Measurements from ENCODE around the gene BTBD8. TPM values are rescaled to one million over a fixed set of nuclear protein-coding genes. Genes with fewer than 3 reads are reported as not detected.

The BTBD8 gene
- polyA plus RNA-seq, 1 donor from 2014 or later, result 0.93 TPM

DNA sequence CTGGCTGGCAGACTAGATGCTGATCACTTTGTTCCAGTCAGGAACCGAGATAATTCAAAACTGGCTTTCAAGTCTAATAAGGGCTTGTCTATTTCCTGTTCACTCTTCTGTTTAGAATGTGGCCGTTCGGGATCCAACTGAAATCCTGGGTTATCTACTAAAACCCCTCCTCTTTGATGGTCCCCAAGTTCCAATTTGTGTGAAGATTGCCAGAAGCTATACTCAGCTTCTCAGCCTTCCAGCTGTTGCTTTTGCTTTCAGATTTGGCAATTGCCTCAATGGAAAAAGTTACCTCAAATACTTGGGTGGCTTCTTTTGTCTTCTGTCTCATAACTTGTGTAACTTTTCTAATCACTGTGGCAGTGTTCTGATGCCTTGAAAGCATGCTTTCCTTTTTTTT lies 43.7 kb downstream of the BTBD8 start:
- H3K4me3 Mint-ChIP-seq, result no peak overlapping the region
- H3K4me1 Mint-ChIP-seq, result no peaks in the 10 kb centered on the region
- H3K36me3 Mint-ChIP-seq, result peaks cover 5% of the 10 kb centered on the region
- no peak overlapping the region for H3K27ac Mint-ChIP-seq
- no peaks in the 10 kb centered on the region for H3K9me3 Mint-ChIP-seq
- H3K27me3 Mint-ChIP-seq, result no peaks in the 10 kb centered on the region

DNA sequence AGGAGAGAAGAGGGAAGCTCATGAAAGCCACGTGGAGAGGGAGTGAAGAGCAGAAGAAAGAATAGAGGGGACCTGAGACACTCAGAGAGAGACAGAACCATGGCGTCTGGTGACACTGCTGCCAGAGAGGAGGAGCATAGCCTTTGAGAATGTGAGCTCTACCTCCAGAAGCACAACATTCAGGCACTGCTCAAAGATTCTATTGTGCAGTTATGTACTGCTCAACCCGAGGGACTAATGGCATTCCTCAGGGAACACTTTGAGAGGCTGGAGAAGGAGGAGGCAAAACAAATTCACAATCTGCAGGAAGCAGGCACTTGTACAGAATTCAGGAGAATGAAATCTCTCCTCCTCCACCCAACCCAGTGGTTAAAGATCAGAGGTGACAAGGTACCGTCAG lies 45.1 kb downstream of the BTBD8 start:
- H3K27ac Mint-ChIP-seq, result no peak overlapping the region
- no peaks in the 10 kb centered on the region for H3K4me1 Mint-ChIP-seq
- H3K4me3 Mint-ChIP-seq, result no peak overlapping the region
- H3K9me3 Mint-ChIP-seq, result no peaks in the 10 kb centered on the region
- H3K36me3 Mint-ChIP-seq, result peaks cover 5% of the 10 kb centered on the region
- no peaks in the 10 kb centered on the region for H3K27me3 Mint-ChIP-seq

- H3K4me3 Mint-ChIP-seq, result no peak overlapping the region
- H3K27me3 Mint-ChIP-seq, result no peaks in the 10 kb centered on the region
- H3K36me3 Mint-ChIP-seq, result peaks cover 9% of the 10 kb centered on the region
- H3K27ac Mint-ChIP-seq, result no peak overlapping the region
- no peaks in the 10 kb centered on the region for H3K9me3 Mint-ChIP-seq
- no peaks in the 10 kb centered on the region for H3K4me1 Mint-ChIP-seq
Measured at GRCh38 chr1:92126088-92126487, 45.9 kb downstream of the BTBD8 start.

- Mint-ChIP-seq H3K27ac (no peak overlapping the region), H3K36me3 (peaks cover 7% of the 10 kb centered on the region), H3K27me3 (no peaks in the 10 kb centered on the region), H3K9me3 (no peaks in the 10 kb centered on the region), H3K4me1 (peaks cover 0 to 1% (median 0%) of the 10 kb centered on the region in 3 donors), H3K4me3 (no peak overlapping the region)
Measured at GRCh38 chr1:92134331-92134730, 54.2 kb downstream of the BTBD8 start.

- peaks cover 0 to 1% (median 0%) of the 10 kb centered on the region in 3 donors for H3K4me1 Mint-ChIP-seq
Measured at GRCh38 chr1:92136341-92136740, 56.2 kb downstream of the BTBD8 start.

GRCh38 chr1:92154934-92155333 lies 74.8 kb downstream of the BTBD8 start:
- H3K36me3 Mint-ChIP-seq, result peaks cover 8% of the 10 kb centered on the region
- H3K27me3 Mint-ChIP-seq, result no peaks in the 10 kb centered on the region
- no peaks in the 10 kb centered on the region for H3K4me1 Mint-ChIP-seq
- H3K27ac Mint-ChIP-seq, result no peak overlapping the region
- no peak overlapping the region for H3K4me3 Mint-ChIP-seq
- H3K9me3 Mint-ChIP-seq, result peaks cover 5 to 16% (median 12%) of the 10 kb centered on the region in 3 donors

More at GRCh38 chr1:92136341-92136740, 56.2 kb downstream of the BTBD8 start:
- H3K36me3 Mint-ChIP-seq, result peaks cover 3% of the 10 kb centered on the region
- no peak overlapping the region for H3K4me3 Mint-ChIP-seq
- no peak overlapping the region for H3K27ac Mint-ChIP-seq
- H3K27me3 Mint-ChIP-seq, result no peaks in the 10 kb centered on the region
- no peaks in the 10 kb centered on the region for H3K9me3 Mint-ChIP-seq

- Mint-ChIP-seq H3K4me1 (no peaks in the 10 kb centered on the region), H3K27ac (no peak overlapping the region), H3K4me3 (no peak overlapping the region), H3K27me3 (no peaks in the 10 kb centered on the region), H3K36me3 (peaks cover 12% of the 10 kb centered on the region), H3K9me3 (peaks cover 11 to 26% (median 25%) of the 10 kb centered on the region in 3 donors)
Measured at GRCh38 chr1:92159593-92159992, 79.4 kb downstream of the BTBD8 start.

DNA sequence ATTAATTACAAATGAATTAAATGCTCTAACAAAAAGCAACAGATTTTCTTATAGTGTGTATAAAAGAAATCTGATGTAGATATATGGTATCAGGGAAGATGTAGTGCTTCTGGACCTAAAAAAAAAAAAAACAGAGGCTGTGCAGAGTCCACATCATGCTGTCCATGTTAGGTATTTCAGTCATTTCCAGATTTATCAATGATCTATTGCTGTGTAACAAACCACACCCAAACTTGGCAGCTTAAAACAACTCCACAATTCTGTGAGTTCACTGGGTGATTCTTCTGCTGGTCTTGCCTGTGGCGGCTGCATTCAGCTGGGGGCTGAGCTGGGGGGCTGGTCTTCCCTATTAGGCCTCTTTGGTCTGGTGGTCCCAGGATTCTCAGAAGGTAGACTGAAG lies 85.2 kb downstream of the BTBD8 start:
- Mint-ChIP-seq H3K9me3 (peaks cover 4 to 10% (median 5%) of the 10 kb centered on the region in 3 donors), H3K36me3 (peaks cover 3% of the 10 kb centered on the region), H3K4me1 (no peaks in the 10 kb centered on the region), H3K27me3 (no peaks in the 10 kb centered on the region), H3K27ac (no peak overlapping the region), H3K4me3 (no peak overlapping the region)

DNA sequence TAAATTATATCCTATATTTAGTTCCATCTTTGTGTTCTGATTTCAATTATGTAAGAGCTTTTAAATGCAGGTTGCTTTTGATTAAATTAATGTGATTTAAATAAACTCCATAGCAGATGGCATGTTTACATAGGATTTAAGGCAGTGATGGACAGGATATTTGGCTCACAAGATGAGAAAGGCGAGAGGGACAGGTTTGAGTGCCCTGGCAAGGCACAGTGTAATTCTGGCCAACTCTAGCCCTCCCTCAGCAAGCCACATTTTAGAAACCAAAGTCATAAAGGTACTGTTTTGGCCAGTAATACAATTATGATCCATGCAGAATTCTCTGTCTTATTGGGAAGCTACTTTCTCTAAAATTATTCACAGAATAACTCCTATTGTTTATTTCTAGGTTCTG lies 87.0 kb downstream of the BTBD8 start:
- no peaks in the 10 kb centered on the region for H3K27me3 Mint-ChIP-seq

GRCh38 chr1:92168657-92169056 lies 88.5 kb downstream of the BTBD8 start:
- Mint-ChIP-seq H3K4me3 (no peak overlapping the region), H3K27me3 (no peaks in the 10 kb centered on the region), H3K9me3 (peaks cover 0 to 2% (median 0%) of the 10 kb centered on the region in 3 donors), H3K36me3 (peaks cover 2% of the 10 kb centered on the region), H3K27ac (no peak overlapping the region), H3K4me1 (no peaks in the 10 kb centered on the region)

More for the DNA sequence above, 87.0 kb downstream of the BTBD8 start:
- Mint-ChIP-seq H3K27ac (no peak overlapping the region), H3K4me3 (no peak overlapping the region), H3K4me1 (no peaks in the 10 kb centered on the region), H3K36me3 (peaks cover 3% of the 10 kb centered on the region), H3K9me3 (peaks cover 0 to 1% (median under 1%) of the 10 kb centered on the region in 3 donors)

- no peaks in the 10 kb centered on the region for H3K36me3 Mint-ChIP-seq
- H3K27ac Mint-ChIP-seq, result no peak overlapping the region
- no peaks in the 10 kb centered on the region for H3K4me1 Mint-ChIP-seq
- no peak overlapping the region for H3K4me3 Mint-ChIP-seq
- H3K27me3 Mint-ChIP-seq, result no peaks in the 10 kb centered on the region
- H3K9me3 Mint-ChIP-seq, result peaks cover 0 to 2% (median 0%) of the 10 kb centered on the region in 3 donors
Measured at GRCh38 chr1:92169214-92170005, 89.3 kb downstream of the BTBD8 start.

DNA sequence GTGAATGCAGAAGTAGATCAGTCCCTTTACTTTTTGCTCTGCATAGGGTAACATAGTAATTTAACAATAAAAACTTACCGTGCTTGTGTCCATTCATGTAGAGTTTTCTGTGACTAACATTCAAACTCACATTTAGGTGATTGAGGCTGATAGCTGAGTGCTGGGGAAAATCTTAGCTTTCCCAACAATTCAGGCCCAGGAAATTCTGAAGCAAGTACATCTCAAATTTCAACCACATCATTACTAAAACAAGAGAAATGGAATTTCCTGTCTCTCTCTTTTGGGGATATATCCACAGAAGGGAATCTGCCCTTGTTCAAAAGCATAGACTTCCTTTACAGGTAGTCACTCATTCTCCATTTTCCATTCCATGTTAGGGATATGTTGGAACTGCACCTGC lies 104.5 kb downstream of the BTBD8 start:
- Mint-ChIP-seq H3K27ac (no peak overlapping the region), H3K36me3 (peaks cover 9% of the 10 kb centered on the region), H3K9me3 (no peaks in the 10 kb centered on the region), H3K4me3 (no peak overlapping the region), H3K27me3 (peaks cover 3% of the 10 kb centered on the region), H3K4me1 (no peaks in the 10 kb centered on the region)

DNA sequence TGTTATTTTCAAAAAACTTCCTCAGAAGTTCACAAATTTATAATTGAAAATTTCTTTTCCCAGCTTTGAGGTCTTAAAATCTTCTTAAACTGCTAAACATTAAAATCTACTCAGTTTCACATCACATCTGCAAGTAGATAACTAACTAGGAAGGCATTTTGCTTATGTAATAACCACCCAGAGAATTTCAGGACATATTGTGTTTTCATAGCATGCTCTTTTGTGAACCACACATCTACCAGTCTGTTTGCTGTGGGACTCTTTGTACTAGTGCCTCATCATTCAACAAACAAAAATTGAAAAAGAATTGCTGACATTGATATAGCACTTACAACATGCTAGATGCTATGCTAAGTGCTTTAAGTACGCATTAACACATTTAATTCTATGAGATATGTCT lies 105.9 kb downstream of the BTBD8 start:
- Mint-ChIP-seq H3K27ac (no peak overlapping the region), H3K36me3 (peaks cover 4% of the 10 kb centered on the region), H3K9me3 (no peaks in the 10 kb centered on the region), H3K27me3 (peaks cover 3% of the 10 kb centered on the region), H3K4me1 (no peaks in the 10 kb centered on the region), H3K4me3 (no peak overlapping the region)

- Mint-ChIP-seq H3K27ac (peak overlapping the region in 1 of 3 donors; percentile 7), H3K36me3 (peaks cover 3% of the 10 kb centered on the region), H3K27me3 (peaks cover 6% of the 10 kb centered on the region), H3K4me3 (no peak overlapping the region), H3K9me3 (no peaks in the 10 kb centered on the region), H3K4me1 (no peaks in the 10 kb centered on the region)
Measured at GRCh38 chr1:92188436-92189255, 108.5 kb downstream of the BTBD8 start.

- H3K4me3 Mint-ChIP-seq, result no peak overlapping the region
- peaks cover 0 to 2% (median 0%) of the 10 kb centered on the region in 3 donors for H3K4me1 Mint-ChIP-seq
- no peaks in the 10 kb centered on the region for H3K36me3 Mint-ChIP-seq
- peaks cover 7% of the 10 kb centered on the region for H3K27me3 Mint-ChIP-seq
- H3K9me3 Mint-ChIP-seq, result no peaks in the 10 kb centered on the region
- no peak overlapping the region for H3K27ac Mint-ChIP-seq
Measured at GRCh38 chr1:92191726-92192125, 111.6 kb downstream of the BTBD8 start.

Data from IgD-negative memory B cell (primary cell).